SJSA1 (cell line): Measurements from ENCODE around the gene FAM222B. TPM values are rescaled to one million over a fixed set of nuclear protein-coding genes. Genes with fewer than 3 reads are reported as not detected.
A peak's percentile ranks its signal among the peaks of the same experiment; 100 is the strongest.
"Not testable (repeated sequence)": the region's sequence is repeated elsewhere in the genome, so short reads cannot be mapped to it uniquely, and the experiment has no call there.

Experiments used
- DNase-seq, 2 experiments: peaks; one replicate each; pipeline ENCODE4 v3.0.0-alpha.2; 2015 to 2020; ENCODE audit warnings: low spot score in 2 of 2, low read depth in 1 of 2
- H3K27ac ChIP-seq: fragments of 250-450 bp; sonication (Bioruptor Pico); 2 replicates; pipeline ENCODE4 v1.5.1; 2020; ENCODE audit warnings: mild to moderate bottlenecking, moderate library complexity
- H3K27me3 ChIP-seq: fragments of 250-450 bp; sonication (Bioruptor Pico); replicated peaks from 2 replicates; pipeline ENCODE4 v1.5.1; 2020; ENCODE audit warnings: mild to moderate bottlenecking, moderate library complexity
- H3K36me3 ChIP-seq: fragments of 250-450 bp; sonication (Bioruptor Pico); 2 replicates; pipeline ENCODE4 v1.5.1; 2020; ENCODE audit warnings: mild to moderate bottlenecking
- H3K4me1 ChIP-seq: fragments of 250-450 bp; sonication (Bioruptor Pico); replicated peaks from 2 replicates; pipeline ENCODE4 v1.6.1; 2021; ENCODE audit warnings: mild to moderate bottlenecking
- H3K4me3 ChIP-seq: fragments of 250-450 bp; sonication (Bioruptor Pico); 2 replicates; pipeline ENCODE4 v1.5.1; 2020; ENCODE audit warnings: mild to moderate bottlenecking
- H3K9me3 ChIP-seq: fragments of 250-450 bp; sonication (Bioruptor Pico); replicated peaks from 2 replicates; pipeline ENCODE4 v1.5.1; 2020; ENCODE audit warnings: mild to moderate bottlenecking
- total RNA-seq: library from RNA; depleted of rRNA; stranded (reverse); fragments of >200 nt; shearing (Covaris generic); gene quantifications from 2 replicates; pipeline ENCODE4 v1.2.3, GENCODE V29; 2014

The FAM222B gene
- total RNA-seq, 1 experiment from 2014 or later, result 5.2 TPM

GRCh38 chr17:28723836-28724499 is 118.6 kb downstream of the FAM222B start:
- not testable (repeated sequence) for H3K27me3 ChIP-seq, H3K4me3 ChIP-seq, H3K27ac ChIP-seq, H3K9me3 ChIP-seq, DNase-seq
- H3K4me1 ChIP-seq, result peaks cover 53% of the 10 kb centered on the region
- H3K36me3 ChIP-seq, result peaks cover 59% of the 10 kb centered on the region

GRCh38 chr17:28723159-28723835 is 119.3 kb downstream of the FAM222B start:
- H3K4me3 ChIP-seq, result no peak overlapping the region
- peaks cover 57% of the 10 kb centered on the region for H3K4me1 ChIP-seq
- H3K36me3 ChIP-seq, result peaks cover 59% of the 10 kb centered on the region
- DNase-seq, result no peak
- no peaks in the 10 kb centered on the region for H3K9me3 ChIP-seq
- H3K27me3 ChIP-seq, result no peaks in the 10 kb centered on the region
- no peak overlapping the region for H3K27ac ChIP-seq

- no peak overlapping the region for H3K27ac ChIP-seq
These were observed 120.0 kb downstream of the FAM222B start for GRCh38 chr17:28722417-28723158.

GRCh38 chr17:28720997-28721329 is 121.6 kb downstream of the FAM222B start:
- H3K27ac ChIP-seq, H3K9me3 ChIP-seq, DNase-seq, H3K27me3 ChIP-seq: not testable (repeated sequence)
- H3K36me3 ChIP-seq, result peaks cover 75% of the 10 kb centered on the region
- H3K4me3 ChIP-seq, result peak overlapping the region; percentile 77
- peaks cover 42% of the 10 kb centered on the region for H3K4me1 ChIP-seq

More at GRCh38 chr17:28722417-28723158, 120.0 kb downstream of the FAM222B start:
- H3K27me3 ChIP-seq, result no peaks in the 10 kb centered on the region
- H3K4me1 ChIP-seq, result peaks cover 50% of the 10 kb centered on the region
- H3K9me3 ChIP-seq, result no peaks in the 10 kb centered on the region
- H3K36me3 ChIP-seq, result peaks cover 59% of the 10 kb centered on the region
- DNase-seq, result no peak
- no peak overlapping the region for H3K4me3 ChIP-seq

GRCh38 chr17:28720247-28720996 is 122.2 kb downstream of the FAM222B start:
- Histone ChIP-seq H3K9me3 (no peaks in the 10 kb centered on the region), H3K4me3 (peak overlapping the region; percentile 77), H3K4me1 (peaks cover 42% of the 10 kb centered on the region), H3K36me3 (peaks cover 76% of the 10 kb centered on the region), H3K27ac (peak overlapping the region; percentile 89), H3K27me3 (no peaks in the 10 kb centered on the region)
- DNase-seq, result no peak

- Histone ChIP-seq H3K9me3 (no peaks in the 10 kb centered on the region), H3K27me3 (no peaks in the 10 kb centered on the region), H3K36me3 (peaks cover 76% of the 10 kb centered on the region), H3K27ac (peak overlapping the region; percentile 89), H3K4me3 (peak overlapping the region; percentile 77), H3K4me1 (peaks cover 37% of the 10 kb centered on the region)
- peak in 1 of 2 experiments; percentile 85 for DNase-seq
These were observed 123.6 kb downstream of the FAM222B start for GRCh38 chr17:28719021-28719433.

- H3K27me3 ChIP-seq, result no peaks in the 10 kb centered on the region
- peaks cover 37% of the 10 kb centered on the region for H3K4me1 ChIP-seq
- H3K4me3 ChIP-seq, result peak overlapping the region; percentile 77
- H3K27ac ChIP-seq, result peak overlapping the region; percentile 89
- peak; percentile 97 to 99 for DNase-seq
- H3K36me3 ChIP-seq, result peaks cover 78% of the 10 kb centered on the region
- no peaks in the 10 kb centered on the region for H3K9me3 ChIP-seq
These were observed 124.1 kb downstream of the FAM222B start for GRCh38 chr17:28718333-28719020.

GRCh38 chr17:28717578-28718332 is 124.8 kb downstream of the FAM222B start, which contains the start of gene RAB34:
Gene RAB34, minus strand, starts transcription at chr17:28717868. Its CDS starts 602 bp downstream, at chr17:28717266.
- Histone ChIP-seq H3K9me3 (no peaks in the 10 kb centered on the region), H3K4me1 (peaks cover 39% of the 10 kb centered on the region), H3K4me3 (peak within 1 kb of the TSS; percentile 77), H3K36me3 (peaks cover 78% of the 10 kb centered on the region), H3K27me3 (no peaks in the 10 kb centered on the region), H3K27ac (peak within 1 kb of the TSS; percentile 89)
- peak; percentile 90 to 94 for DNase-seq

GRCh38 chr17:28716740-28717577 is 125.6 kb downstream of the FAM222B start:
- H3K27me3 ChIP-seq, result no peaks in the 10 kb centered on the region
- peak; percentile 78 to 92 for DNase-seq
- peaks cover 78% of the 10 kb centered on the region for H3K36me3 ChIP-seq
- peaks cover 38% of the 10 kb centered on the region for H3K4me1 ChIP-seq
- peak overlapping the region; percentile 89 for H3K27ac ChIP-seq
- H3K4me3 ChIP-seq, result peak overlapping the region; percentile 77
- H3K9me3 ChIP-seq, result no peaks in the 10 kb centered on the region

GRCh38 chr17:28715217-28715616 is 127.4 kb downstream of the FAM222B start:
- DNase-seq, result no peak
- peaks cover 63% of the 10 kb centered on the region for H3K36me3 ChIP-seq
- H3K9me3 ChIP-seq, result no peaks in the 10 kb centered on the region
- H3K4me3 ChIP-seq, result peak overlapping the region; percentile 77; the same call in 1 of the 2 replicates
- H3K4me1 ChIP-seq, result peaks cover 39% of the 10 kb centered on the region
- H3K27ac ChIP-seq, result no peak overlapping the region
- H3K27me3 ChIP-seq, result no peaks in the 10 kb centered on the region

GRCh38 chr17:28714281-28714680 is 128.3 kb downstream of the FAM222B start:
- DNase-seq, result no peak

More at GRCh38 chr17:28714281-28714680, 128.3 kb downstream of the FAM222B start:
- no peaks in the 10 kb centered on the region for H3K27me3 ChIP-seq
- peaks cover 38% of the 10 kb centered on the region for H3K4me1 ChIP-seq
- H3K27ac ChIP-seq, result no peak overlapping the region
- H3K9me3 ChIP-seq, result no peaks in the 10 kb centered on the region
- peaks cover 68% of the 10 kb centered on the region for H3K36me3 ChIP-seq
- no peak overlapping the region for H3K4me3 ChIP-seq
